ENCODE results near the gene EXO5. TPM values are rescaled to one million over a fixed set of nuclear protein-coding genes. Genes with fewer than 3 reads are reported as not detected.
"Not testable (repeated sequence)": the region's sequence is repeated elsewhere in the genome, so short reads cannot be mapped to it uniquely, and the experiment has no call there.

EXO5 gene
- total RNA-seq, 1 donor from 2014 or later, result 4.7 TPM

DNA sequence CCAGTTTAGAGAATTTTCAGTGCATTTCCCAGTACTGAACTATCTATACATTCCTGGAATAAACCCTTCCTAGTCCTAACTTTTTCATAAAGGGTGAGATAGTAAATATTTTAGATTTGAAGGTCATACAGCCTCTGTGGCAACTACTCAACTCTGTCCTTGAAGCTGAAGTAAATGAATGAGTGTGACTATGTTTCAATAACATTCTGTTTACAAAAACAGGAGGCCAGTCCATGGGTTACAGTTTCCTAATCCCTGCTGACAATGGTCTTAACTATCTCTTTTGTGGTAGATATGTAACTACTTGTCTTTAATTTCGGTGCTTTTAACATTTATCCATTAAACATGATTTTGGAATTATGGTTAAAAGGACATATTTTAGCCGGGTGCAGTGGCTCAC is 27.2 kb downstream of the EXO5 start:
- DNase-seq (ENCODE audit: low spot score), result no peak
- intact Hi-C loops (cut with DNase I), result no loop called here

DNA sequence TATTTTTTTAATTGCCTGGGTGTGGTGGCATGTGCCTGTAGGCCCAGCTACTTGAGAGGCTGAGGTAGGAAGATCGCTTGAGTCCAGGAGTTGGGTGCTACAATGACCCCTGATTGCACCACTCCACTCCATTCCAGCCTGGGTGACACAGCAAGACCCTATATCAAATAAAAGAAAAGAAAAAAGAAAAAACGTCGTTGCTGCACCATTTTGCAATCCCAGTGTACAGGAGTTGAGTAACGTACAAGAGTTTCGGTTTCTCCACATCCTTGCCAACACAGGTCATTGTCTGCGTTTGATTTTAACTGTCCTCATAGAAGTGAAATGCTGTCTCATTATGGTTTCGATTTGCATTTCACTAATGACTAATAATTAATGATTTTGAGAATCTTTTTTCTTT is 30.8 kb downstream of the EXO5 start:
- intact Hi-C loops (cut with DNase I), result no loop called here
- DNase-seq (ENCODE audit: low spot score), result no peak

DNA sequence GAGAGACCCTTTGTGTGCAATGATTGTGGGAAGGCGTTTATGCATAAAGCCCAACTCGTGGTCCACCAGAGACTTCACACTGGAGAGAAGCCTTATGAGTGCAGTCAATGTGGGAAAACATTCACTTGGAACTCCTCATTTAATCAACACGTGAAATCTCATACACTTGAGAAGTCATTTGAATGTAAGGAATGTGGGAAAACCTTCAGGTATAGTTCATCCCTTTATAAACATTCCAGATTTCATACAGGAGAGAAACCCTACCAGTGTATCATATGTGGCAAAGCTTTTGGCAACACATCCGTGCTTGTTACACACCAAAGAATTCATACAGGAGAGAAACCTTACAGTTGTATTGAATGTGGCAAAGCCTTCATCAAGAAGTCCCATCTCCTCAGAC is 38.4 kb downstream of the EXO5 start:
- DNase-seq (ENCODE audit: low spot score), result no peak
- intact Hi-C loops (cut with DNase I), result no loop called here

DNA sequence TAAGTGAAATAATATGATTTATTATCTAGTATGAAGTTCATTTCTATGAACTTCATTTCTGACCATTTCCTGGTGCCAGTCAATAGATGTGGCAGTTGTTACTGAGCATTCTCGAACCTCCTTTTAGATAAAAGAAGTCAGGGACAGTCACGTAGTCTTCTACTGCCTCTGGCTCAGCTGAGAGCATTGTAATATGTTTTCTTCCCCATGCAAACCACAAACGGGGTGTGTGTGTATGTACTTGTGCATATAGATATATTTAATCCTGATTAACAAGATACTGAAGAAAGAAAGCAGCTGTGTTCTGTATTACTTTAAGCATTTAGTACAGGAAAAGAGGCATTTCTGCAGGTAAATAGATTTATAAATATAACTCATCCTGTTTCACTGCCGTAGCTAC is 44.5 kb downstream of the EXO5 start:
- intact Hi-C loops (cut with DNase I), result no loop called here

DNA sequence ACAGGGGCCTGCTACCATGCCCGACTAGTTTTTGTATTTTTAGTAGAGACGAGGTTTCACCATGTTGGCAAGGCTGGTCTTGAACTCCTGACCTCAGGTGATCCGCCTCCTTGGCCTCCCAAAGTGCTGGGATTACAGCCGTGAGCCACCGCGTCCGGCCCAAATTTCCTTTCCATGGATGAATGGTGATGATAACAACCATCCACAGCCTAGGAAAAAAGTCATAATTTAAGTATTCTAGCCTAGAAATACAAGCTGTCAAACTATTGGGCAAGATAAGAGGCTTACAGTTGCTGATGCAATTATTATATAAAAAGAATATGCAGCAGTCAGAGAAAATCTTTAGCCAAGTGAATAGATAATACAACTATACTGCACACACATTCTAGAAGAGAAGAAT is 46.2 kb downstream of the EXO5 start:
- DNase-seq (ENCODE audit: low spot score); intact Hi-C loops (cut with DNase I): not testable (repeated sequence)

More for the DNA sequence above, 44.5 kb downstream of the EXO5 start:
- DNase-seq (ENCODE audit: low spot score), result no peak

DNA sequence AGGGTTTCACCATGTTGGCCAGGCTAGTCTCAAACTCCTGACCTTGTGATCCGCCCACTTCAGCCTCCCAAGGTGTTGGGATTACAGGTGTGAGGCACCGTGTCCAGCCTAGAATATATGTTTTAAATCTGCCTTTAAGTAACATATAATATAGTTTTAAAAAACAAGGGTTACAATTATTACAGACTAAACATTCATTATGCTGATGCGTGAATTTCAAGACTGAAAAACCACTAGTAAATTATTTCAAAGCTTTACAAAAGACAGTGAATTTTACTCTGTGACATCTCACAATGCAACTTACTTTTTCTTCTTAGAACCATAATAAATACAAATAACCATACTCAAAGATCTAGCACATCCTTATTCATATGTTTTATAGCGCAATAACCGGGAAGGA is 47.6 kb downstream of the EXO5 start:
- intact Hi-C loops (cut with DNase I), result no loop called here
- DNase-seq (ENCODE audit: low spot score), result no peak

DNA sequence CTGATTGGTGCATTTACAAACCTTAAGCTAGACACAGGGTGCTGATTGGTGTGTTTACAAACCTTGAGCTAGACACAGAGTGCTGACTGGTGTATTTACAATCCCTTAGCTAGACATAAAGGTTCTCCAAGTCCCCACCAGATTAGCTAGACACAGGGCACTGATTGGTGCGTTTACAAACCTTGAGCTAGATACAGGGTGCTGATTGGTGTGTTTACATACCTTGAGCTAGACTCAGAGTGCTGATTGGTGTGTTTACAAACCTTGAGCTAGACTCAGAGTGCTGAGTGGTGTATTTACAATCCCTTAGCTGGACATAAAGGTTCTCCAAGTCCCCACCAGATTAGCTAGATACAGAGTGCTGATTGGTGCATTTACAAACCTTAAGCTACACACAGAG is 49.7 kb downstream of the EXO5 start:
- intact Hi-C loops (cut with DNase I); DNase-seq (ENCODE audit: low spot score): not testable (repeated sequence)

DNA sequence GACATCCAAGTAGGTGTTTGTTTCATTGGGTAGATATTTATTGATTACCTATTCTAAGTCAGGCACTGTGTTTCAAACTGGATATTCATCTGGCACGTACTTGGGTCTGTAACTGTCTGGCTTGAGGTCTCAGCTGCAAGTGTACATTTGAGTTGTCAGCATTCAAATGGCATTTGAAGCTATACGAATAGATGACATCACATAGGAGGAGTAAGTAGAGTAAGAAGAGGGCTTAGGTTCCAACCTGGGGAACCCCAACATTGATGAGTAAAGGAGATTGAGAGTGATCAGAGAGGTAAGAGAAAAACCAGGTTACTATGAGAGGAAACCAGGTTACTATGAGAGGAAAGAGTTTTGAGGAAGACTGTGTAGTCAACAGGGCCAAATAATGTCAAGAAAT is 53.6 kb downstream of the EXO5 start:
- intact Hi-C loops (cut with DNase I), result no loop called here
- DNase-seq (ENCODE audit: low spot score), result no peak

DNA sequence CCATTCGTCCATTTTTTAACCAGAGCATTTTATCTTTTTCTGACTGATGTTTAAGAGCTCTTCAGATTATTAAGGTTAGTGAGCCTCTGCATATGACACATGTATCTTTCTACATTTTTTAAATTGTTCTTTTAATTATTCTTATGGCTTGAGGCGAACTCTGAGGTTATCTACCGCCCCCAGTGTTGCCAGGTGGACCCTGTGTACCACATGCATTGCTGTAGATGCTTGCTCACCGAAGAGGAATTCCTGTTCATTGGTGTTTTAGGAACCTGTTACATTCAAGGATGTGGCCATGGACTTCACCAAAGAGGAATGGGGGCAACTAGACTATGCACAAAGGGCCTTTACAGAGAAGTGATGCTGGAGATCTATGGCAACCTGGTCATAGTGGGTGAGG is 54.7 kb downstream of the EXO5 start:
- no peak for DNase-seq (ENCODE audit: low spot score)
- intact Hi-C loops (cut with DNase I), result no loop called here

DNA sequence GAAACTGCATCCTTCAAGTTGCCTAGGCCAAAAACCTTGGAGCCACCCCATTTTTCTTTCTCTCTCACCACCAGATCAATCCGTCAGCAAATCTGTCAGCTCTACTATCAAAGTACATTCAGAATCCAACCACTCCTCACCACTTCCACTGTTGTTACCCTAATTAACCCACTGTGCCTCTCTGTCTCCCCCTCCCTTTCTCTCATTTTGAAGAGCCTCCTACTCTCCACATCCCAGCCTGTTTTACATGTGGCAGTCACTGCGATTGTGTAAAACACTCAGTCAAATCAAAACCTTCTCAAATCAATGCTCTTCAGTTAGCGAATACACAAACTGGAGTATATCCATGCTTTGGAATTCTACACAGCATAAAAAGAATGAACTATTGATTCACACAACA is 55.9 kb downstream of the EXO5 start:
- DNase-seq (ENCODE audit: low spot score), result no peak
- intact Hi-C loops (cut with DNase I), result no loop called here

DNA sequence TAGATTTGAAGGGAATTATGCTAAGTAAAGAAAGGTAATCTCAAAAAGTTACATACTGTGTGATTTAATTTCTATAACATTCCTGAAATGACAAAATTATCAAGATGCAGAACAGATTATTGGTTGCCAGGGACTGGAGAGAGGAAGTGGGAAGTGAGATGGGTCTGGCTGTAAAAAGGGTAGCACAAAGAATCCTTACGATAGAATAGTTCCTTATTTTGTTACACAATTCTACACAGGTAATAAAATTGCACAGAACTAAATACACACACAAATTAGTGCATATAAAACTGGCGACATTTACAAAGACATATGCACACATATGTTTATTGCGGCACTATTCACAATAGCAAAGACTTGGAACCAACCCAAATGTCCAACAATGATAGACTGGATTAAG is 56.3 kb downstream of the EXO5 start:
- no peak for DNase-seq (ENCODE audit: low spot score)
- intact Hi-C loops (cut with DNase I), result no loop called here

Other genes starting within 250 kb of the EXO5 start
- 1.3 TPM for gene COL9A2, start 191.5 kb upstream of the EXO5 start, total RNA-seq
- gene SMAP2, start 135.0 kb upstream of the EXO5 start, total RNA-seq, result 10.5 TPM
- 1.3 TPM for gene ZFP69B, start 58.3 kb upstream of the EXO5 start, total RNA-seq
- 2.6 TPM for gene ZFP69, start 31.5 kb upstream of the EXO5 start, total RNA-seq
- gene ZNF684, start 22.9 kb downstream of the EXO5 start, total RNA-seq, result 11.0 TPM
- 0.67 TPM for gene RIMS3, start 156.9 kb downstream of the EXO5 start, total RNA-seq
- 61.7 TPM for gene NFYC, start 182.9 kb downstream of the EXO5 start, total RNA-seq

All from cardiac septum (tissue), 1 donor.